ENCODE measurements around the gene PIK3C2G.

- TF ChIP-seq, protein P1, sequence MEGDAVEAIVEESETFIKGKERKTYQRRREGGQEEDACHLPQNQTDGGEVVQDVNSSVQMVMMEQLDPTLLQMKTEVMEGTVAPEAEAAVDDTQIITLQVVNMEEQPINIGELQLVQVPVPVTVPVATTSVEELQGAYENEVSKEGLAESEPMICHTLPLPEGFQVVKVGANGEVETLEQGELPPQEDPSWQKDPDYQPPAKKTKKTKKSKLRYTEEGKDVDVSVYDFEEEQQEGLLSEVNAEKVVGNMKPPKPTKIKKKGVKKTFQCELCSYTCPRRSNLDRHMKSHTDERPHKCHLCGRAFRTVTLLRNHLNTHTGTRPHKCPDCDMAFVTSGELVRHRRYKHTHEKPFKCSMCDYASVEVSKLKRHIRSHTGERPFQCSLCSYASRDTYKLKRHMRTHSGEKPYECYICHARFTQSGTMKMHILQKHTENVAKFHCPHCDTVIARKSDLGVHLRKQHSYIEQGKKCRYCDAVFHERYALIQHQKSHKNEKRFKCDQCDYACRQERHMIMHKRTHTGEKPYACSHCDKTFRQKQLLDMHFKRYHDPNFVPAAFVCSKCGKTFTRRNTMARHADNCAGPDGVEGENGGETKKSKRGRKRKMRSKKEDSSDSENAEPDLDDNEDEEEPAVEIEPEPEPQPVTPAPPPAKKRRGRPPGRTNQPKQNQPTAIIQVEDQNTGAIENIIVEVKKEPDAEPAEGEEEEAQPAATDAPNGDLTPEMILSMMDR (IDR thresholded peaks at IDR 0.05) = no peak
- TF ChIP-seq POLR2AphosphoS5 (IDR thresholded peaks at IDR 0.05) = no peak
- no peak for TF ChIP-seq POLR2A (IDR thresholded peaks at IDR 0.05)
Measured at GRCh38 chr12:18302809-18303430, 41.6 kb downstream of the PIK3C2G start.

Measured in stomach (tissue), 4 donors.